OCI-LY7 (cell line): ENCODE results near the gene CABP2. TPM values are rescaled to one million over a fixed set of nuclear protein-coding genes. Genes with fewer than 3 reads are reported as not detected.

ENCODE experiments used
- BruUV-seq: library from RNA; stranded (reverse); fragments of 400-500 nt; replicated peaks from 2 replicates; lab custom pipeline; 2021; lab: Mats Ljungman, UMichigan
- CTCF ChIA-PET: fragments of 300-600 bp; sonication (Branson Sonifier 250); formaldehyde crosslinking; loops from one replicate; lab custom pipeline; 2022; ENCODE audit warnings: antibody characterized with exemption; ENCODE audit not compliant: unreplicated experiment; lab: Charles Lee
- POLR2A ChIA-PET: fragments of 300-600 bp; sonication (Branson Sonifier 250); formaldehyde crosslinking; loops from one replicate; lab custom pipeline; 2022; ENCODE audit warnings: antibody characterized with exemption; lab: Charles Lee
- DNase-seq: peaks from one replicate; pipeline ENCODE4 v3.0.0-alpha.2; 2015; ENCODE audit warnings: low spot score
- H2AFZ ChIP-seq: fragments of 200-600 bp; sonication (generic), shearing (Covaris generic); 2 replicates; pipeline ENCODE4 v1.6.1; 2014; ENCODE audit warnings: mild to moderate bottlenecking, antibody characterized with exemption, low read length, moderate library complexity
- H3K27ac ChIP-seq: fragments of 200-600 bp; sonication (generic); 2 replicates; pipeline ENCODE4 v1.5.1; 2014; ENCODE audit warnings: mixed run types, low read depth, mild to moderate bottlenecking, moderate library complexity, low read length, inconsistent platforms; ENCODE audit not compliant: poor library complexity, severe bottlenecking
- H3K36me3 ChIP-seq: fragments of 200-600 bp; sonication (generic); 2 replicates; pipeline ENCODE4 v1.6.1; 2014; ENCODE audit warnings: mild to moderate bottlenecking, antibody characterized with exemption, low read length, moderate library complexity, mixed read lengths; ENCODE audit not compliant: insufficient read depth
- H3K4me1 ChIP-seq: fragments of 200-600 bp; sonication (generic); 2 replicates; pipeline ENCODE4 v1.5.1; 2014; ENCODE audit warnings: mild to moderate bottlenecking, low read length; ENCODE audit not compliant: insufficient read depth, poor library complexity, severe bottlenecking
- H3K4me2 ChIP-seq: fragments of 200-600 bp; sonication (generic); 2 replicates; pipeline ENCODE4 v1.6.1; 2014; ENCODE audit warnings: mild to moderate bottlenecking, low read length
- H3K4me3 ChIP-seq: fragments of 200-600 bp; sonication (generic); 2 replicates; pipeline ENCODE4 v1.5.1; 2014; ENCODE audit warnings: mild to moderate bottlenecking, low read depth, low read length; ENCODE audit not compliant: poor library complexity, severe bottlenecking
- H3K79me2 ChIP-seq: fragments of 200-600 bp; sonication (generic); 2 replicates; pipeline ENCODE4 v1.6.1; 2016; ENCODE audit warnings: low read depth, mild to moderate bottlenecking, low read length, moderate library complexity, mixed read lengths; ENCODE audit not compliant: insufficient read depth
- H3K9me2 ChIP-seq: fragments of 200-600 bp; sonication (generic); 2 replicates; pipeline ENCODE4 v1.6.1; 2016; ENCODE audit warnings: mild to moderate bottlenecking, low read length, mixed read lengths; ENCODE audit not compliant: insufficient read depth
- H3K9me3 ChIP-seq: fragments of 200-600 bp; sonication (generic); 2 replicates; pipeline ENCODE4 v1.6.1; 2014; ENCODE audit warnings: mild to moderate bottlenecking, mixed run types, low read length, mixed read lengths
- H4K20me1 ChIP-seq: fragments of 200-600 bp; sonication (generic); 2 replicates; pipeline ENCODE4 v1.6.1; 2014; ENCODE audit warnings: mild to moderate bottlenecking, antibody characterized with exemption, low read length, moderate library complexity, mixed read lengths; ENCODE audit not compliant: insufficient read depth
- CTCF ChIP-seq: fragments of 200-600 bp; sonication (generic); conservative IDR thresholded peaks from 2 replicates; pipeline ENCODE4 v1.5.1; 2014; ENCODE audit warnings: mild to moderate bottlenecking, antibody characterized with exemption, low read length, moderate library complexity, mixed read lengths
- EZH2phosphoT487 ChIP-seq: fragments of 200-600 bp; sonication (generic); IDR thresholded peaks from 2 replicates; pipeline ENCODE4 v1.6.1; 2018; ENCODE audit warnings: low read depth, borderline replicate concordance, mild to moderate bottlenecking, mixed run types, antibody characterized with exemption, low read length, moderate library complexity, mixed read lengths
- intact Hi-C: fragments of 100-400 bp; cut with micrococcal nuclease; formaldehyde crosslinking; loops from one replicate; pipeline ENCODE4 v1.10.0; 2022; ENCODE audit not compliant: unreplicated experiment
- total RNA-seq, 2 experiments: library from RNA; depleted of rRNA in 1 of 2; stranded (reverse); fragments of >200 nt in 1 of 2; shearing (Covaris generic) in 1 of 2; gene quantifications; 2 replicates each; pipeline ENCODE4 v1.2.3, GENCODE V29; 2014 to 2022

The CABP2 gene
- total RNA-seq, 2 experiments from 2014 or later, result not detected

GRCh38 chr11:67521924-67522323 lies 1.3 kb downstream of the CABP2 start:
- Histone ChIP-seq H2AFZ (no peak overlapping the region), H3K27ac (no peak overlapping the region), H3K9me3 (no peaks in the 10 kb centered on the region), H3K4me2 (no peak overlapping the region), H3K9me2 (no peaks in the 10 kb centered on the region), H3K79me2 (no peaks in the 10 kb centered on the region), H3K4me3 (no peak overlapping the region), H4K20me1 (no peaks in the 10 kb centered on the region), H3K36me3 (no peaks in the 10 kb centered on the region), H3K4me1 (no peaks in the 10 kb centered on the region)
- ChIA-PET CTCF (no interaction called here), POLR2A (no interaction called here)
- intact Hi-C loops, result no loop called here
- TF ChIP-seq EZH2phosphoT487 (no peak), CTCF (no peak)
- DNase-seq, result no peak
- no TSS peak for BruUV-seq

GRCh38 chr11:67520856-67521824 lies 2.1 kb downstream of the CABP2 start:
- Histone ChIP-seq H3K36me3 (no peaks in the 10 kb centered on the region), H3K9me3 (no peaks in the 10 kb centered on the region), H3K4me1 (no peaks in the 10 kb centered on the region), H3K27ac (no peak overlapping the region), H3K4me3 (no peak overlapping the region), H3K4me2 (no peak overlapping the region), H2AFZ (no peak overlapping the region), H3K79me2 (no peaks in the 10 kb centered on the region), H4K20me1 (no peaks in the 10 kb centered on the region), H3K9me2 (no peaks in the 10 kb centered on the region)
- BruUV-seq, result no TSS peak
- DNase-seq, result no peak
- TF ChIP-seq CTCF, result no peak
- TF ChIP-seq EZH2phosphoT487, result no peak
- intact Hi-C loops, result no loop called here
- POLR2A ChIA-PET, result interaction anchor here (0.6 kb wide), 1 partner anchor 717 kb away, joined by 3 read pairs; no protein-coding TSS in a partner anchor
- CTCF ChIA-PET, result no interaction called here

GRCh38 chr11:67519726-67520125 lies 3.5 kb downstream of the CABP2 start:
- Histone ChIP-seq H3K9me3 (no peaks in the 10 kb centered on the region), H3K79me2 (no peaks in the 10 kb centered on the region), H3K27ac (no peak overlapping the region), H3K9me2 (no peaks in the 10 kb centered on the region), H2AFZ (no peak overlapping the region), H3K4me1 (no peaks in the 10 kb centered on the region), H3K36me3 (no peaks in the 10 kb centered on the region), H3K4me2 (no peak overlapping the region), H3K4me3 (no peak overlapping the region), H4K20me1 (no peaks in the 10 kb centered on the region)
- no peak for DNase-seq
- CTCF ChIA-PET, result no interaction called here
- POLR2A ChIA-PET, result no interaction called here
- intact Hi-C loops, result no loop called here
- no TSS peak for BruUV-seq
- TF ChIP-seq EZH2phosphoT487 (no peak), CTCF (no peak)
